HG02759 (cell line): ENCODE results near the gene SAXO1.

Experiments
- ATAC-seq: cut with Tn5 transposase; IDR thresholded peaks from one replicate; pipeline ENCODE4 v1.9.1; 2021; ENCODE audit warnings: mild to moderate bottlenecking, moderate library complexity; ENCODE audit not compliant: unreplicated experiment

The SAXO1 gene

GRCh38 chr9:18920141-18921084, 112.6 kb downstream of the SAXO1 start:
- ATAC-seq, result no peak

- ATAC-seq, result no peak
Measured at GRCh38 chr9:18911714-18912342, 121.2 kb downstream of the SAXO1 start.

- no peak for ATAC-seq
Measured at GRCh38 chr9:18910916-18911315, 122.1 kb downstream of the SAXO1 start.

- no peak for ATAC-seq
Measured at GRCh38 chr9:18910435-18910834, 122.6 kb downstream of the SAXO1 start.

DNA sequence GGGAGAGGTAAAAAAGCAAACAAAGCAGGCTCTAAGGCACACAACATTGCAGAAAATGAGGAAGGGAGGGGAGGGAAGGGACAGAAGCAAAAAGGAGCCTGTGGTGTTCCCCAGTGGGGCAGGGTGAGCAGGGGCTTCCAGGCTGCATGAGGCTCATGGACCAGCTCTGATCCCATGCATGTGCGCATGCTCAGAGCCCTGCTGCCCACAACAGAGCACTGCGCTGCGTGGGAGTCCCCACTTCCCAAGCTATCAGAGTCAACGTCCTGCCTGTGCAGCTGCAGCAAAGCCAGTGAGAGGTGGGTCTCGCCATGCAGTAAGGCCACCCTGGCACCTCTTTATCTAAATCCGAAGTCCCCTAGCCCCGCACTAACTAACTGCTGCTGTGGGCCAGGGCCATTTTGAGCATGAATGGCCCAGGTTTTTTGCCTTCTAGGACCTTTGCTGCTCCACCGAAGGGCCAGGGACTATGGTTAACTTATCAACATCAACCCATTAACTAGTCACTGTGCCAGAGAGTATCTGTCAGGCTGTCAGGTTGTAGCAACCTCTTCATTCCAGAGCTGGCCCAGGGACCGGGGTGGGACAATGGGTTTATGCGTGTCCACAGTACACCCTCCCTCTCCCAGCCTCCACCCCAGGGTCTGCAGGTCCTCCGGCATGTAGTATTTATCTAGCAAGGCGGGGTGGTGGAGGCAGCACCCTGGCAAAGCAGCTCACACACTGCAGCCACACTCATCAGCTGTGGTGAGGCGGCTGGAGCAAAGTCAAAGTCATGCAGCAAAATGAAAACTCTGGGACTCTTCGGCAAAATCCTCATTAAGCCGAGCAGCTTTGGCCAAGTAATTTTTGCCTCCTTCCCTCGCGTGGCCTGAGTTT, 123.6 kb downstream of the SAXO1 start:
- no peak for ATAC-seq

GRCh38 chr9:18907927-18908625, 124.9 kb downstream of the SAXO1 start:
- no peak for ATAC-seq

GRCh38 chr9:18906656-18907395, 126.2 kb downstream of the SAXO1 start:
- no peak for ATAC-seq

- no peak for ATAC-seq
Measured at GRCh38 chr9:18905883-18906629, 127.0 kb downstream of the SAXO1 start.

GRCh38 chr9:18905028-18905882, 127.8 kb downstream of the SAXO1 start:
- ATAC-seq, result no peak

GRCh38 chr9:18903450-18903849, 129.6 kb downstream of the SAXO1 start:
- no peak for ATAC-seq

- no peak for ATAC-seq
Measured at GRCh38 chr9:18896531-18897179, 136.4 kb downstream of the SAXO1 start.

DNA sequence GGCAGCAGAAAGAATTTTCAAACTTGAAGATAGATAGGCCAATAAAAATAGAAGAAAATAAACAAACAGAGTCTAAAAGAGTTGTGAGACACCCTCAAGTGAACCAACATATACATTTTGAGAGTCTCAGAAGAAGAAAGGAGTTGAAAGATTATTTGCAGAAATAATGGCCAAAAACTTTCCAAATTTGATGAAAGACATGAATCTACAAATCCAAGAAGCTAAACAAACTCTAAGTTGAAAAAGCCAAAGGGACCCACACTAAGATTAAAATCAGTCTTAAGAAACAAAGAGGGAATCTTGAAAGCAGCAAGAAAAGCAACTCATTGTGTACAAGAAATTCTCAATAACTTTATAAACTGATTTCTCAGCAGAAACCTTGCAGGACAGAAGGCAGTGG, 137.0 kb downstream of the SAXO1 start:
- ATAC-seq, result no peak

- no peak for ATAC-seq
Measured at GRCh38 chr9:18893491-18893890, 139.5 kb downstream of the SAXO1 start.

- no peak for ATAC-seq
Measured at GRCh38 chr9:18893046-18893445, 140.0 kb downstream of the SAXO1 start.

- no peak for ATAC-seq
Measured at GRCh38 chr9:18891946-18892670, 140.9 kb downstream of the SAXO1 start.

- peak; percentile 43 for ATAC-seq
Measured at GRCh38 chr9:18890372-18890771, 142.6 kb downstream of the SAXO1 start.

- ATAC-seq, result no peak
Measured at GRCh38 chr9:18889550-18889949, 143.5 kb downstream of the SAXO1 start.
